Skeletal muscle satellite cell (primary cell): ENCODE data around the gene SLC22A31.

Experiments used
- H3K27me3 ChIP-seq: 2 replicates; pipeline ENCODE4 v1.7.0; 2013; ENCODE audit warnings: low read length; ENCODE audit not compliant: control insufficient read depth, insufficient read depth
- H3K36me3 ChIP-seq: 2 replicates; pipeline ENCODE4 v1.7.0; 2013; ENCODE audit warnings: mild to moderate bottlenecking, control low read depth, low read length; ENCODE audit not compliant: insufficient read depth
- H3K4me1 ChIP-seq: 2 replicates; pipeline ENCODE4 v1.7.0; 2013; ENCODE audit warnings: low read length; ENCODE audit not compliant: control insufficient read depth, insufficient read depth
- H3K4me2 ChIP-seq: 2 replicates; pipeline ENCODE4 v1.7.0; 2013; ENCODE audit warnings: mild to moderate bottlenecking, low read length
- H3K4me3 ChIP-seq: 2 replicates; pipeline ENCODE4 v1.7.0; 2013; ENCODE audit warnings: low read length
- H3K9ac ChIP-seq: 2 replicates; pipeline ENCODE4 v1.7.0; 2013; ENCODE audit warnings: mild to moderate bottlenecking, low read depth, low read length, moderate library complexity
- H3K9me3 ChIP-seq: replicated peaks from 2 replicates; pipeline ENCODE4 v1.7.0; 2013; ENCODE audit warnings: mild to moderate bottlenecking, control low read depth, low read length

SLC22A31 gene

GRCh38 chr16:89147085-89147817 lies 53.1 kb downstream of the SLC22A31 start:
- Histone ChIP-seq H3K27me3 (no peaks in the 10 kb centered on the region), H3K4me3 (no peak overlapping the region), H3K36me3 (peaks cover 24% of the 10 kb centered on the region), H3K9me3 (no peaks in the 10 kb centered on the region), H3K4me1 (no peaks in the 10 kb centered on the region), H3K9ac (no peak overlapping the region), H3K4me2 (no peak overlapping the region)

- Histone ChIP-seq H3K4me3 (no peak overlapping the region), H3K9ac (no peak overlapping the region), H3K4me2 (no peak overlapping the region)
Measured at GRCh38 chr16:89146211-89147005, 53.9 kb downstream of the SLC22A31 start.

More at GRCh38 chr16:89146211-89147005, 53.9 kb downstream of the SLC22A31 start:
- no peaks in the 10 kb centered on the region for H3K27me3 ChIP-seq
- peaks cover 29% of the 10 kb centered on the region for H3K36me3 ChIP-seq
- H3K9me3 ChIP-seq = no peaks in the 10 kb centered on the region
- no peaks in the 10 kb centered on the region for H3K4me1 ChIP-seq
